Measurements from ENCODE around the gene SNTG2. TPM values are rescaled to one million over a fixed set of nuclear protein-coding genes. Genes with fewer than 3 reads are reported as not detected.

The SNTG2 gene
- total RNA-seq, 1 experiment from 2014 or later, result not detected

DNA sequence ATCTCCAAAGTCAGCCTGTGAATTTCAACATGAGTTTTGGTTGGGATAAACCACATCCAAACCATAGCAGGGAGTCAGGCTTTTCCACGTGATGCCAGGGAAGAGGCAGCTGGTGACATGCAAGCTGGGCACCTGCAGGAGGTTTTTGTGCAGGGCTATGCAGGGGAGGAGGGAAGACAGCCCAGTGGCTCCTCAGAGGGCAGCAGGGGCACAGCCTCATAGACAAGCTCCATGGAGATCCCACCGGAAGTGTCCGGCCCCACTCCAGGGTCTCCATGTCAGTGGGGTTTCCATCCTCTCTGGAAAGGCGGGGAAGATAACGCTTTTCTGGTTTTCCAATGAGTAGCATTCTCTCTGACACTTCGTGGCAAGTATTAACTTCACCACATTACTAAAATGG lies 327.0 kb downstream of the SNTG2 start:
- in situ Hi-C loops (cut with HindIII; ENCODE audit: low sequenced_read_pairs), result no loop called here

DNA sequence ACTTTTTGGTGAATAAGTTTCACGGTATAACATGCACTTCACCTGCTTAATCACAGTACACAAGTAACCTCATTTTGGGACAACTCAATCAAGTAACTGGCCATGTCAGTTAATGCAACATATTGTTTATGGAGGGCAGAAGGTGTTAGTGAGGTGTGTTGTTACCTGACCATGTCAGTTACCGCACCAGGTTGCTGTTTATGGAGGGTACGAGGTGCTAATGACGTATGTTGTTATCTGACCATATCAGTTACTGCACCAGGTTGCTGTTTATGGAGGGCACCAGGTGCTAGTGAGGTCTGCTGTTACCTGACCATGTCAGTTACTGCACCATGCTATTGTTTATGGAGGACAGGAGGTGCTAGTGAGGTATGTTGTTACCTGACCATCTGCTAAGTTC lies 327.5 kb downstream of the SNTG2 start:
- in situ Hi-C loops (cut with HindIII; ENCODE audit: low sequenced_read_pairs), result no loop called here
- DNase-seq (ENCODE audit: low spot score), result no peak

More for the DNA sequence above, 327.0 kb downstream of the SNTG2 start:
- no peak for DNase-seq (ENCODE audit: low spot score)

DNA sequence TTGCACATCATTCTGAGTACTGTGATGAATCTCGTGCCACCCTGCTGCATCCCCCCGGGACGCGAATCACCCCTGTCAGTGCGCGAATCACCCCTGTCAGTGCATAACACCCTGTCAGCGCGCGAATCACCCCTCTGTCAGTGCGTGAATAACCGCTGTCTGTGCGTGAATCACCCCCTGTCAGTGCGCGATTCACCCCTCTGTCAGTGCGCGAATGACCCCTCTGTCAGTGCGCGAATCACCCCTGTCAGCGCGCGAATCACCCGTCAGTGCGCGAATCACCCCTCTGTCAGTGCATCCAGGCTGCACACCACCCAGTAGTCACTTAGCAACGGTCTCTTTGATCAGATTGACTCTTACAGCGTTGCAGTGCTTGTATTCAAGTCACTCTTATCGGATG lies 328.2 kb downstream of the SNTG2 start:
- in situ Hi-C loops (cut with HindIII; ENCODE audit: low sequenced_read_pairs), result no loop called here
- DNase-seq (ENCODE audit: low spot score), result no peak

DNA sequence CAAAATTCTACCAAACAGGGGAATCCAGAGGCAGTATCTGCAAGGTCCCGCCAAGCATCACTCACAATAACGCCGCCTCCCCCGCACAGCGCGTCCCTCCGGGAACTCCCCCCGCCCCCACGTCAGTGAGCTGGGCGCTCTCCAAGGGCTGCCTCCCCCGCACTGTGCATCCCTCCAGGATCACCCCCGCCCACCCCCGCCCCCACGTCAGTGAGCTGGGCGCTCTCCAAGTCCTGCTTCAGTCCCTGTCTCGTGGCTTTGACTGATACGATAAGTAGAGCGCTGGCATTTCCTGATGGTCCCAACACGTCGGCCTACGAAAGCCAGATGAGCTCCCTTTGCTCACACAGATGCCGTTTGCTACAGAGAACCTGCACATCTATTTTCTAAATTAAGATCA lies 331.9 kb downstream of the SNTG2 start:
- no peak for DNase-seq (ENCODE audit: low spot score)
- in situ Hi-C loops (cut with HindIII; ENCODE audit: low sequenced_read_pairs), result no loop called here

DNA sequence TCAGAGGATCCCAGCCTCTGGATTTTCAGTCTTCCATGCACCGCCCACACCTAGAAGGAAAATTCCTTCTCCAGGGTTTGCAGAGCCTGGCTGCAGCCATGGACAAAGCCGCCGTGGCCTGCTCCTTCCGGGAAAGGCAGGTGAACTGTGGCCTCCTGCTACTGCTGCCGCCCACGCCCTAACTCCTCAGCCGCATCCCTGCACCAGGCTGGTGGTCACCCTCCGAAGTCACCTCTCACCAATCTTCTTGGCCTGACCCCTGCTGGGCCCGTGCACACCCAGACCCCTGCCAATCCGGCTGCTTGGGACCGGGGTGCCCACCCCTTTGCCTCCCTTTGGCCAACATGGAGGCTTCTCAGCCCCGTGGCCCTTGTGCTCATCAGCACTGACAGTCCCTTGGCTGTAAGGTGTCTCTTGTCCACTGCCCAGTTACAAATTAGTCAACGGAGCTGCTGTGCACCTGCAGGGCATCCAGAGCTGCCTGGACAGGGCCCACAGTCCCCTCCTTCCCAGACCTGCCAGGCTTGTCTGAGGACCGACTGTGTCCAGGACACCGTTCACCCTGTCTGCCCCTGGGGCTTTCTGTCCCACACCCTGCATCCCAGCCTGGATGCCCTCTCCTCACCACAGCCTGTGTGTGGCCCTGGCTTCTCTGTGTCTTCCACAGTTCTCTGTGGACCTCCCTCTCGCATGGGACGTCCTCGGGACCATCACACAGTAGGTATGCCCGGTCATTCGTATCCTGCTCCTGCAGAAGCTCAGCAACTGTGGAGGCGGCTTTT lies 332.6 kb downstream of the SNTG2 start:
- DNase-seq (ENCODE audit: low spot score), result no peak
- in situ Hi-C loops (cut with HindIII; ENCODE audit: low sequenced_read_pairs), result no loop called here

DNA sequence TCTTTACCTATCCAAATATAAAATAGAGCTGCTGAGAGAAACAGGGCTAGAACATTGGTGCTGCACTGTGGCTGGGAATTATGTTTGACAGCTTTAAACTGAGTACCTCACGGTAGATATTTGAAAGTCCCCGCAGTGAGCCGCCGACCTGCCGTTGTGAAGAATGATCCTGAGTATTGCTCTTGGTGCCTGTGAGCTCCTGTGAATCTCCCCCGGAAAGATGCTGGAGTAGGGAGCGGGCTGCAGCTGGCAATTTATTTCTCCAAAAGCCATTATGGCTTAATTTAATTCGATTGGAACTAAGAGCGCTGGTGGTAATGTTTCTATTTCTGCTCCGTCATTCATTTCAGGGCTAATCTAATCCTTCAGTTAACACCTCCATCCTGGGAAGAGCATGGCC lies 333.2 kb downstream of the SNTG2 start:
- in situ Hi-C loops (cut with HindIII; ENCODE audit: low sequenced_read_pairs), result no loop called here
- no peak for DNase-seq (ENCODE audit: low spot score)

DNA sequence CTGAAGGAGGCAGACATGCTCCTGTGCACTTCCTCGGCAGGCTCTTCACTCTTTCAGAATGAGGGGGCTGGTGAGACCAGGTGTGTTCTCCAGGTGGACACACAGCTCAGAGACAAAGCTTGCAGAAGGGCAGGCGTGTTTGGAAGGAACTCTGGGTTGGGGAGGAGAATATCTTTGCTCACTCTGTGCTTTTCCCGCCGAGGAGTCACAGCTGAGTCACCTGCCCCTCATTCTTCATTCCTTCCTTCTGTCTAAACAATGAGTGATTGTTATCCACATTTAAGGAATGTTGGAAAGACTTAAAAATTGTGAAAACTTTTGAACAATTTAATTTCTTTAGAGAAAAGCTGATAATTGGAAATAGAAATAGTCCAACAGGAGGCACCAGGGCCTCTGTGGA lies 336.3 kb downstream of the SNTG2 start:
- no peak for DNase-seq (ENCODE audit: low spot score)
- in situ Hi-C loops (cut with HindIII; ENCODE audit: low sequenced_read_pairs), result no loop called here

DNA sequence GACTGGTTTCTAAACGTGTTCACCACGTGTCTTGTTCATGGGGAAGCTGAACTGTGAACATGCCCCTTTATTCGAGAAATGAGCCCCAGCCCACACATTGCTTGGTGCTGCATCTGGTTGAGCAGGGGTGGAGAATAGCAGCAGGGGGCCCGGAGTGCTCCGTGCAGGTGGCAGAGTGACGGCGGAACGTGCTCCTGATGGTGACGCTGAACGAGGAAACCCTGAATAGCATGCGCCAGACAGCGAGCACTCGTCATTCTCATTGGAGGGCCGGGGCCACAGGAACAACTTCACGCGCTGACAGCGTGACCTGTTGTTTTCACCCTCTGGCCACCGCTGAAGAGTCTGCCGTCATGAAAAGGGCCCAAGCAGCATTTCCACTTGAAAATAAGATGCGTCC lies 336.8 kb downstream of the SNTG2 start:
- no peak for DNase-seq (ENCODE audit: low spot score)
- in situ Hi-C loops (cut with HindIII; ENCODE audit: low sequenced_read_pairs), result no loop called here

DNA sequence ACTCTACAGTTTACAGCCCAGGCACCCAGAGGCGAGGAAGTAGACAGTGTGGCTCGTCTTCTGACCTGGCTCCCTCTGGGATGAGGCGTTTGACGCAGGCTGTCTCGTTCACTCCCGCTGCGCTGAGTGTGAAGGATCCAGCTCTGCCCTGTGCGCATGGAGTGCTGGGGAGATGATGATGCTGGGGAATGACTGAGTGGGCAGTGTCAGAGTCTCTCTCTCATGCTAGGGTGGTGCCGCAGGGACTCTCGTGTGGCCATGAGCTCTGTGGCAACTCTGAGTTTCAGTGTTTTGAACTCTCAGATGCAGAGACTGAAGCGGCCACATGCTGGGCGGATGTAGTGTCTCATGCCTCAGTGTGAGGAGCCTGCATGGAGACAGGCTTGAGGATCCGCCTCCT lies 344.3 kb downstream of the SNTG2 start:
- in situ Hi-C loops (cut with HindIII; ENCODE audit: low sequenced_read_pairs), result no loop called here
- DNase-seq (ENCODE audit: low spot score), result no peak

DNA sequence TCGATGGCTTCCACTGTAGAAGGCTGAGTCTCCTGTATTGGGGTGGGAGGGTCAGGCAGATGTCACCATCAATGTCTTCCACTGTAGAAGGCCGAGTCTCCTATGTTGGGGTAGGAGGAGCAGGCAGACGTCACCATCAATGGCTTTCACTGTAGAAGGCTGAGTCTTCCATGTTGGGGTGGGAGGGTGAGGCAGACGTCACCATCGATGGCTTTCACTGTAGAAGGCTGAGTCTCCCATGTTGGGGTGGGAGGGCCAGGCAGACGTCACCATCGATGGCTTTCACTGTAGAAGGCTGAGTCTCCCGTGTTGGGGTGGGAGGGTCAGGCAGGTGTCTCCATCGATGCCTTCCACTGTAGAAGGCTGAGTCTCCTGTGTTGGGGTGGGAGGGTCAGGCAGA lies 345.1 kb downstream of the SNTG2 start:
- in situ Hi-C loops (cut with HindIII; ENCODE audit: low sequenced_read_pairs), result no loop called here
- no peak for DNase-seq (ENCODE audit: low spot score)

DNA sequence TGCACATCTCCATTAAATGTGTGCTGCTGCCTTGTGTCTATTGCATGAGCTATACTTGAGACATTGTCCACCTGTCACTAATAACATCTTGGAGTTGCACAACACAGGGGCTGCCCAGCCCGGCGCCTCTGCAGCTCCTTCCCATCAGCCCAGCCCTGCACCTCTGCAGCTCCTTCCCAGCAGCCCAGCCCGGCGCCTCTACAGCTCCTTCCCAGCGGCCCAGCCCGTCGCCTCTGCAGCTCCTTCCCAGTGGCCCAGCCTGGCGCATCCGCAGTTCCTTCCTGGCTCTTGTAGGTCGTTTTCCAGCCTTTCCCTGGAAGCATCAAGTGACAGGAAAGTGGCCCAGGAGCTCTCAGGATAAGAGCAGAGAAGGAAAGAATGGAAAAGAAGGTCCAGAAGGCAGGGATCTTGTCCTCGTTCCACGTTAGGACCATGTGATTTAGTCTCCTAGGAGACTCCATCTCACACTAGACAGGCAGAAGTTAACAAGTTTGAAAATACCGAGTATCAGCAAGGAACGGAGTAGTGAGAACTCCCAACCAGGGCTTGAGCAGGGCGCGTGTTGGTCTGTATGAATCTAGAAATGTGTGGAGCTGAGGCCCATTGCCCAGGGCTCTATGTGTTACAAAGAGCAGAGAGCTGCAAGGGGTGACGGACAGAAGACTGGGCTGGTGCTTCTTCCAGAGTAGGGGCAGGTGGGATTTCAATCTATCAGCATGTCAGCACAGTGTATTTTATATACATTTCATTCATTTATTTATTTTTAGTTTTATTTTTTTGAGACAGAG lies 346.9 kb downstream of the SNTG2 start:
- no peak for DNase-seq (ENCODE audit: low spot score)
- in situ Hi-C loops (cut with HindIII; ENCODE audit: low sequenced_read_pairs), result no loop called here

DNA sequence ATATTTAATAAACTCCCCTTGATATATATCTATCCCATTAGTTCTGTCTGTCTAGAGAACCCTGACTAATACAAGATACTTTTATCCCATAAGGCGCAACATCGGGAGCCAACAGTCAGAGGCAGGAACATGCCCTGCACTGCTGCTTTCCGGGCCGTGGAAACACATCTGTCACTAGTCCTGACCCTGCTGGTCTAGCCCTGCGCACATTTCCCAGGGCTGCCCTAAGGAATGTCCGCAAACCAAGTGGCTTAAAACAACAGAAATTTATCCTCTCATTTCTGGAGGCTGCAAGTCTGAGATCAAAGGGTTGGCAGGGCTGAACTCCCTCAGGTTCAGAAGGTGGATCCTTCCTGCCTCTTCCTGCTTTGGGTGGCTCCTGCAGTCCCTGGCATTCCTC lies 348.4 kb downstream of the SNTG2 start:
- in situ Hi-C loops (cut with HindIII; ENCODE audit: low sequenced_read_pairs), result no loop called here

DNA sequence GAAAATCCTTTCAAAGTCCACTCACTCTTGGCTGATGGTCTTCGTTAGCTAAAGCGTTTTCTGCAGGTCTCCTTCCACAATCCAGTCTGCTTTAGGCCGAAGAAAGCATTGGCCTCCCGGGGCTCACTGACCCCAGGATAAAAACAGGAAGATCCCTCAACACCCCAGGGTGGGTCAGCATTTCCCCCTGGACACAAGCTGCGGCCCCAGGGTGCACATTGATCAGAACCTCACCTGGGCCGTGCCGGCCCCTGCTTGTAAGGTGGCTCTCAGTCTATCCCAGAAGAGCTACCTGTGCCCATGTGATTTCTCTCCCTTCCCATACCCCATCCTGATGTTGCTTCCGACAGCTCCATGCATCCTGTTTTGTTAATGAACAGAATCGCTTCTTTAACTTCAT lies 349.6 kb downstream of the SNTG2 start:
- DNase-seq (ENCODE audit: low spot score), result no peak
- in situ Hi-C loops (cut with HindIII; ENCODE audit: low sequenced_read_pairs), result no loop called here

More for the DNA sequence above, 348.4 kb downstream of the SNTG2 start:
- no peak for DNase-seq (ENCODE audit: low spot score)

DNA sequence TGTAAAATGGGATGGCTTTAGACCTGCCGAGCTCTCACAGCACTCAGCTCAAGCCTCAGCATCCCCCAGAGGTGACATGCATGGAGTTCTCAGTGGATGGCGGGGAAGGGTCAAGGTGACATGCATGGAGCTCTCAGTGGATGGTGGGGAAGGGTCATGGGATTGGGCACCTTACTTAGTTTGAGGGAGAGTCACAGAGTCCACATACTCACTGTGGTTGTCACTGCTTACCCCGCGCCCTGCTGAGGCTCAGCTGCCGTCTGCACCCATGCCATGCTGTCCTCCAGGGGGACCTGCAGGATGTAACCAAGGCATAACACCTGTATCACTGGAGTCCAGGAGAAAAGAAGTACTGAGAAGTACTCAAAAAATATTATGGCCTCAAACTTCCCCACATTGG lies 350.4 kb downstream of the SNTG2 start:
- in situ Hi-C loops (cut with HindIII; ENCODE audit: low sequenced_read_pairs), result no loop called here
- no peak for DNase-seq (ENCODE audit: low spot score)

DNA sequence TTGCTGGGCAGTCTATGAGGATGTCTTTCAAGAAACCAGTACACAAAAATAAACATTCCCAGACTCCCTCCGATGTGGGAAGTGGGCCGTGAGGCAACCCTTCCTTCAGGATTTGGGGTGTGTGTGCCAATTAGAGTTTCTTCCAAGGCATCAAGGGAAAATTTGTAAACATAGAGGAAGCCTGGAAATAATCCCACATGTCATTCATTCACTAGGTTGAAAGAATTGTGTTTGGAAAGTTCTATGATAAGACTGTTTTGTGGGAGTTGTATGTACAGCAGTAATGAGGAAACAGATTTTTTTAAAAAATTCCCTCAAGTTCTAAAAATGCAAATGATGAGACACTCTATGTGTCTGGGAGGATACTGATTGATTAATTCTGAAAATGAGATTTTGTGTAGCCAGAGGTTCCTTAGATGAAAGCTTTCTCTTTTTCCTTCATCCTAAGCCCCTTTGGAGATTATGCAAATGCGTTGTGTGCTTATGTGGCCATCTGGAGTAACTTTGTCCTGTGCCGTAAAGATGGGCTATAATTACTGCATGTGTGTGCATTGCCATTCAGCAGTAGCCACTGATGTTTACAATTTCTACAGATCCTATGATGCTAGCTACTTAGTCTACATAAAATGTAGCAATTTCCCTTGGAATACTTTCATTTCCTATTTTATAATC lies 354.8 kb downstream of the SNTG2 start:
- in situ Hi-C loops (cut with HindIII; ENCODE audit: low sequenced_read_pairs), result no loop called here
- no peak for DNase-seq (ENCODE audit: low spot score)

DNA sequence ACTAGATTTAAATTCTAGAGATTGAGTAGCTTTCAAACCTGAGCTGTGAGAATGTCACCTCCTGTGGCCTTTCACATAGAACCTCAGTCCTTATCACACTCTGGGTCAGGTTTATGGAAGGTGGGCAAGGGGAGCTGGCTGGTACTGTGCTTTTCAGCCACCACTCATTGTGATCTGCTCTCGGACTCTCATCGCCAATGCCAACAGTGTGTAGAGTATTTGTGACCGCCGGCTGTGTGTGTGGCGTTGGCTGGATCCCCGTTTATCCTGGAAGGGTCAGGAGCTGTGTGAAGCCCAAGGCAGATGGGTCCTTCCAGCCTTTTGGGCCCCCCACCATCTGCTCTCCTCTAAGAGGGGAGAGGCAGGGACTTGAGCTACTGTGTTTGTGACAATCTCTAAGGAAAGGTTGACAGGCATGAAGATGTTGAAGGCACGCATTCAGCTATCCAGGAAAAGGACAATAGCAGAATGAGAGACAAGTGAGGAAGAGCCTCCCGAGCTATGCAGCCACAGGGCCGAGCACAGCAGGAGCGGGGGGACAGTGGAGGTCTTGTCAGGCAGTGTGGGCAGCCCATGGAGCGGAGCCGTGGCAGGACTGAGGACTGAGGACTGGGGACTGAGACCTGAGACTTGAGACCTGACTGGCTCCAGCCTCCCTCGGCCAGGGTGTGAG lies 355.5 kb downstream of the SNTG2 start:
- in situ Hi-C loops (cut with HindIII; ENCODE audit: low sequenced_read_pairs), result no loop called here
- DNase-seq (ENCODE audit: low spot score), result no peak

DNA sequence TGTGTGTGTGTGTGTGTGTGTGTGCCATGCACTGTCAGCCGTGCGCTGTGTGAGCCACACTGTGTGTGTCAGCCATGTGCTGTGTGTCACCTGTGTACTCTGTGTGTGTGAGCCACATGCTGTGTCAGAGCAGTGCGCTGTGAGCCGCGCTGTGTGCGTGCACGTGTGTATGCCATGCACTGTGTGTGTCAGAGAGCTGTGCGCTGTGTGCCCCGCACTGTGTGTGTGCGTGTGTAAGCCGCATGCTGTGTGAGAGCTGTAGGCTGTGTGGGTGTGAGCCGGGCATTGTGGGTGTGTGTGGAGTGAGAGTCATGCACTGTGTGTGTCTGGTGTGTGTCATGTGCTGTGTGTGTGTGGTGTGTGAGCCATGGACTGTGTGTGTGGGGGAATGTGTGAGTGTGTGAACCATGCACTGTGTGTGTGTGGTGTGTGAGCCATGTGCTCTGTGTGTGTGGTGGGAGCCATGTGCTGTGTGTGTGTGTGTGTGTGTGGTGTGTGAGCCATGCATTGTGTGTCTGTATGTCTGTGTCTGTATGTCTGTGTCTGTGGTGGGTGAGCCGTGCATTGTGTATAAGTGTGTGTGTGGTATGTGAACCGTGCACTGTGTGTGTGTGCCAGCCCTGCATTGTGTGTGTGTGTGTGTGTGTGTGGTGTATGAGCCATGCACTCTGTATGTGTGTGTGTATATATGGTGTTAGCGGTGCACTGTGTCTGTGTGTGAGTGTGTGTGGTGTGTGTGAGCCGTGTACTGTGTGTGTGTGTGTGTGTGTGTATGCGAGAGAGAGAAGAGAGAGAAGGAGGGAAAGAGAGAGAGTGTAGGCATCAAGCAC lies 356.3 kb downstream of the SNTG2 start:
- in situ Hi-C loops (cut with HindIII; ENCODE audit: low sequenced_read_pairs), result no loop called here
- no peak for DNase-seq (ENCODE audit: low spot score)

DNA sequence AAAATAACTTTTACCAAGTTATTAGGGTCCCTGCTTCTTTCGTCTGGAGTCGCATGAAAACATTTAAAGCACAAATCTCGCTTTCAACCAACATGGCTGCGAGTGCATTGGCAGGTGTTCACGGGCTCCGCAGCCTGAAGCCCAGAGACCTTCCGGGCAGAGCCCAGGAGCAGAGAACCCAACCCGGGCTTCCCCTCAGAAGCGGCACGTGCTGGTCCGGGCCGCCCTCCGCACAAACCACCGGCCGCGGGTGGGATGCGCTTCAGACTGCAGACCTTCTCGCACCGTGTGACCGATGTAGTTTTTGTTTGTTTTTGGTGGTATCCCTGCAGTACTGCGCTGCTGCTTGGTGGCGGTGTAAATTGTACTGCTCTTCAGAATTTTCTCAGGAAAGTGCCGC lies 357.0 kb downstream of the SNTG2 start:
- in situ Hi-C loops (cut with HindIII; ENCODE audit: low sequenced_read_pairs), result no loop called here
- no peak for DNase-seq (ENCODE audit: low spot score)

DNA sequence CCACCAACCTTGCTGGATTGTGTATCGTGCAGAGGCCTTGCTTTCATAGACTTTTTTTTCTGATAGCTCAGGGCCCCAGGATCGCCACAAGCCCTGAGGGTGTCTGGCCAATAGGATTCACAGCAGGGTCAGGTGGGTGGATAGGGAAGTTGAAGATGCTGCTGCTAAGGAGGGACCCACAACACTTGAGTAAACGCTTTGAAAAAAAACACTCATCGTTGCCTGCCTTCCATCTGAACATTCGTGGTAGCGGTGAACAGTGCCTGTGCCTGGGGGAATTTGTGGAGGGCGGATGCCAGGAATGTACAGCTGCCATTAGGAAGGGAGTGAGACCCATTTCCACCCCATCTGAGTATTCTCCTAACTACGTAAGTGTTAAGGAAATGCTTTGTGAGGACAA lies 358.0 kb downstream of the SNTG2 start:
- in situ Hi-C loops (cut with HindIII; ENCODE audit: low sequenced_read_pairs), result no loop called here
- DNase-seq (ENCODE audit: low spot score), result no peak

All from G401 (cell line).